SU-DHL-6 (cell line): ENCODE data around the gene TRIM10.

Experiments used
- H2AFZ ChIP-seq: fragments of 200-600 bp; sonication (generic); 2 replicates; pipeline ENCODE4 v1.6.1; 2014; ENCODE audit warnings: low read depth, mild to moderate bottlenecking, moderate library complexity, mixed read lengths, antibody characterized with exemption, low read length; ENCODE audit not compliant: severe bottlenecking
- H3F3A ChIP-seq: fragments of 200-600 bp; shearing (Covaris generic); 2 replicates; pipeline ENCODE4 v1.6.0; 2016; ENCODE audit warnings: antibody characterized with exemption, mild to moderate bottlenecking; ENCODE audit not compliant: insufficient read depth
- H3K27ac ChIP-seq: fragments of 200-600 bp; sonication (generic); 2 replicates; pipeline ENCODE4 v1.5.1; 2016; ENCODE audit warnings: low read depth, mild to moderate bottlenecking, low read length, moderate library complexity, mixed read lengths
- H3K27me3 ChIP-seq: fragments of 200-600 bp; sonication (generic), shearing (Covaris generic); 2 replicates; pipeline ENCODE4 v1.6.0; 2014; ENCODE audit warnings: mild to moderate bottlenecking, low read length
- H3K36me3 ChIP-seq: fragments of 200-600 bp; sonication (generic); 2 replicates; pipeline ENCODE4 v1.6.1; 2014; ENCODE audit warnings: mild to moderate bottlenecking, low read length, mixed read lengths
- H3K4me2 ChIP-seq: fragments of 300-600, 200-600 bp; shearing (Covaris generic), sonication (generic); 2 replicates; pipeline ENCODE4 v1.6.0; 2014; ENCODE audit warnings: low read length, low read depth, mild to moderate bottlenecking; ENCODE audit not compliant: poor library complexity, severe bottlenecking
- H3K4me3 ChIP-seq: fragments of 200-600 bp; sonication (generic); 2 replicates; pipeline ENCODE4 v1.5.1; 2014; ENCODE audit warnings: antibody characterized with exemption, low read length, mild to moderate bottlenecking, mixed read lengths; ENCODE audit not compliant: insufficient read depth, poor library complexity, severe bottlenecking
- H3K79me2 ChIP-seq: fragments of 200-600 bp; sonication (generic); 2 replicates; pipeline ENCODE4 v1.6.1; 2014; ENCODE audit warnings: mild to moderate bottlenecking, low read length, moderate library complexity; ENCODE audit not compliant: insufficient read depth
- H3K9ac ChIP-seq: fragments of 200-600 bp; sonication (generic); 2 replicates; pipeline ENCODE4 v1.7.0; 2014; ENCODE audit warnings: mild to moderate bottlenecking, low read length
- H3K9me2 ChIP-seq: fragments of 200-600 bp; sonication (generic); replicated peaks from 2 replicates; pipeline ENCODE4 v1.6.1; 2014; ENCODE audit warnings: low read length; ENCODE audit not compliant: insufficient read depth
- H3K9me3 ChIP-seq: fragments of 200-600 bp; sonication (generic); 2 replicates; pipeline ENCODE4 v1.6.1; 2014; ENCODE audit warnings: low read length, mixed read lengths; ENCODE audit not compliant: insufficient read depth
- H4K20me1 ChIP-seq: fragments of 200-600 bp; sonication (generic); 2 replicates; pipeline ENCODE4 v1.6.1; 2014; ENCODE audit warnings: low read depth, mild to moderate bottlenecking, antibody characterized with exemption, low read length, moderate library complexity, mixed read lengths
- EZH2phosphoT487 ChIP-seq: fragments of 200-600 bp; sonication (generic), shearing (Covaris generic); conservative IDR thresholded peaks from 2 replicates; pipeline ENCODE4 v1.6.1; 2018; ENCODE audit warnings: mild to moderate bottlenecking, antibody characterized with exemption, low read length, moderate library complexity, mixed read lengths
- TF ChIP-seq, protein P1 (sequence below): fragments of 200-600 bp; sonication (generic); IDR thresholded peaks from one replicate; pipeline ENCODE4 v1.5.1; 2017; ENCODE audit warnings: antibody characterized with exemption, mild to moderate bottlenecking, low read length, moderate library complexity; ENCODE audit not compliant: insufficient read depth, poor library complexity, severe bottlenecking

Gene TRIM10

GRCh38 chr6:30116724-30117123, 44.3 kb downstream of the TRIM10 start:
- H3K27ac ChIP-seq, result no peak overlapping the region
- no peak overlapping the region for H3K4me3 ChIP-seq
- no peaks in the 10 kb centered on the region for H3K27me3 ChIP-seq
- no peak overlapping the region for H3K9ac ChIP-seq
- H3K79me2 ChIP-seq, result no peaks in the 10 kb centered on the region
- no peak overlapping the region for H3K4me2 ChIP-seq
- H4K20me1 ChIP-seq, result no peaks in the 10 kb centered on the region
- H3K9me3 ChIP-seq, result no peaks in the 10 kb centered on the region
- H3K9me2 ChIP-seq, result no peaks in the 10 kb centered on the region
- TF ChIP-seq, protein P1, sequence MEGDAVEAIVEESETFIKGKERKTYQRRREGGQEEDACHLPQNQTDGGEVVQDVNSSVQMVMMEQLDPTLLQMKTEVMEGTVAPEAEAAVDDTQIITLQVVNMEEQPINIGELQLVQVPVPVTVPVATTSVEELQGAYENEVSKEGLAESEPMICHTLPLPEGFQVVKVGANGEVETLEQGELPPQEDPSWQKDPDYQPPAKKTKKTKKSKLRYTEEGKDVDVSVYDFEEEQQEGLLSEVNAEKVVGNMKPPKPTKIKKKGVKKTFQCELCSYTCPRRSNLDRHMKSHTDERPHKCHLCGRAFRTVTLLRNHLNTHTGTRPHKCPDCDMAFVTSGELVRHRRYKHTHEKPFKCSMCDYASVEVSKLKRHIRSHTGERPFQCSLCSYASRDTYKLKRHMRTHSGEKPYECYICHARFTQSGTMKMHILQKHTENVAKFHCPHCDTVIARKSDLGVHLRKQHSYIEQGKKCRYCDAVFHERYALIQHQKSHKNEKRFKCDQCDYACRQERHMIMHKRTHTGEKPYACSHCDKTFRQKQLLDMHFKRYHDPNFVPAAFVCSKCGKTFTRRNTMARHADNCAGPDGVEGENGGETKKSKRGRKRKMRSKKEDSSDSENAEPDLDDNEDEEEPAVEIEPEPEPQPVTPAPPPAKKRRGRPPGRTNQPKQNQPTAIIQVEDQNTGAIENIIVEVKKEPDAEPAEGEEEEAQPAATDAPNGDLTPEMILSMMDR, result no peak
- TF ChIP-seq EZH2phosphoT487, result no peak
- H3F3A ChIP-seq, result no peaks in the 10 kb centered on the region
- no peaks in the 10 kb centered on the region for H3K36me3 ChIP-seq
- no peak overlapping the region for H2AFZ ChIP-seq

- no peak overlapping the region for H3K27ac ChIP-seq
- no peak; the same call in 1 of the 2 replicates for TF ChIP-seq EZH2phosphoT487
- TF ChIP-seq, protein P1, result no peak
- H3K4me2 ChIP-seq, result no peak overlapping the region
- H3K79me2 ChIP-seq, result no peaks in the 10 kb centered on the region
- no peaks in the 10 kb centered on the region for H3K9me3 ChIP-seq
- H3K9me2 ChIP-seq, result no peaks in the 10 kb centered on the region
- H3K27me3 ChIP-seq, result no peaks in the 10 kb centered on the region
- H3K4me3 ChIP-seq, result no peak overlapping the region
- H4K20me1 ChIP-seq, result no peaks in the 10 kb centered on the region
- no peak overlapping the region for H3K9ac ChIP-seq
- H3F3A ChIP-seq, result no peaks in the 10 kb centered on the region
- no peak overlapping the region for H2AFZ ChIP-seq
- no peaks in the 10 kb centered on the region for H3K36me3 ChIP-seq
These were observed 47.2 kb downstream of the TRIM10 start for GRCh38 chr6:30113841-30114240.

DNA sequence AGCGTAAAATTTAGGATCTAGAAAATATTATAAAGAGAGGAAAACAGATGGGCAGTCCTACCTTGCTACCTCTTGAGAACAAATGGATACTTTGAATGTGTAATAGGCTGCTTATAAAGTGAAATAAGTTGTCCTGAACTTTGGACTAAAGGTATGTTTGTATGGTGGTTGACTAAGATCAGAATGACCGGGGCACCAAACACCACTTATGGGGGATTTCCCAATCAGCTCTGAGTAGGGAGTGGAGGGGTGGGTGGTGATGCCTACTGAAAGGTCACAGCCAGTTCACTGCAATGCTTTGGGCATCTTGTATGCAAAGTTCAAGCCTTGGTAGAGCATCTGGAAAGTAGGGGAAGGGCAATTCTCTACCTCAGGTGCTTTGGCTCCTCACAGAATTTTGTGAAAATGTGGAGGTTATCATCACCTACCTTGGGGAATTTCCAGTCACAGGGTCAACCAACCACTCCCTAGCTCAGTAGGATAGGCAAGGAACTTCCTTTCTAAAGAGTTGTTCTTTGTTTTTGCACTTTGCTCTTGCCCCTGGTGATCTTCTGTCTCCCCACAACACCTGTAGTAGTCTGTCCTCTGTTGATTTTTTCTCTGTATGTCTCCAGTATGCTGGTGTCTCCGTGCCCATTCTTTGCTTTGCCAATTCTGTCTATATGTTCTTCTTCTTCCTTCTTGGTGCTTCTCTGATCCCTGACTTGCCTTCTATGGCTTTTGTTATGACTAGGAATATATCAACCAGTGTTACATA, 47.8 kb downstream of the TRIM10 start, which contains the start of gene TRIM31:
Gene TRIM31 (minus strand): TSS at position 88 of the 757 bp plus-strand sequence. CDS start 285 bp downstream, outside the sequence.
- H3K79me2 ChIP-seq, result no peaks in the 10 kb centered on the region
- no peak within 1 kb of the TSS for H3K4me3 ChIP-seq
- no peaks in the 10 kb centered on the region for H3K9me2 ChIP-seq
- H3K27me3 ChIP-seq, result no peaks in the 10 kb centered on the region
- H3K4me2 ChIP-seq, result no peak within 1 kb of the TSS
- no peak; the same call in 1 of the 2 replicates for TF ChIP-seq EZH2phosphoT487
- TF ChIP-seq, protein P1, result no peak
- no peak within 1 kb of the TSS for H2AFZ ChIP-seq
- H3K27ac ChIP-seq, result no peak within 1 kb of the TSS
- H3K36me3 ChIP-seq, result no peaks in the 10 kb centered on the region
- no peak within 1 kb of the TSS for H3K9ac ChIP-seq
- H4K20me1 ChIP-seq, result no peaks in the 10 kb centered on the region
- no peaks in the 10 kb centered on the region for H3K9me3 ChIP-seq
- H3F3A ChIP-seq, result no peaks in the 10 kb centered on the region
